ENCODE data around the gene IFIT3.

IFIT3 gene

GRCh38 chr10:89335226-89335625 lies 7.4 kb downstream of the IFIT3 start:
- Histone ChIP-seq H3K36me3 (ENCODE audit: insufficient read depth, low read length) (no peaks in the 10 kb centered on the region), H3K4me2 (ENCODE audit: low read depth, low read length, poor library complexity, severe bottlenecking) (no peak overlapping the region), H3K9ac (ENCODE audit: low read depth, low read length, poor library complexity, severe bottlenecking) (no peak overlapping the region), H3K4me3 (ENCODE audit: low read length, poor library complexity, severe bottlenecking) (no peak overlapping the region), H3K4me1 (ENCODE audit: insufficient read depth, low read length, poor library complexity, severe bottlenecking) (peaks cover 30% of the 10 kb centered on the region), H3K27me3 (ENCODE audit: insufficient read depth, low read length, poor library complexity, severe bottlenecking) (no peaks in the 10 kb centered on the region), H3K79me2 (ENCODE audit: insufficient read depth, low read length) (no peaks in the 10 kb centered on the region), H3K9me3 (ENCODE audit: insufficient read depth, low read depth, low read length) (no peaks in the 10 kb centered on the region), H4K20me1 (ENCODE audit: insufficient read depth, low read length, poor library complexity, severe bottlenecking) (no peaks in the 10 kb centered on the region), H3F3A (ENCODE audit: low read depth) (no peaks in the 10 kb centered on the region), H3K9me2 (replicated peaks; ENCODE audit: low read depth, low read length) (no peaks in the 10 kb centered on the region), H2AFZ (ENCODE audit: low read length) (no peak overlapping the region)
- TF ChIP-seq CTCF (conservative IDR thresholded peaks at IDR 0.05; ENCODE audit: low read length) (no peak), EZH2phosphoT487 (IDR thresholded peaks at IDR 0.05; ENCODE audit: borderline replicate concordance) (no peak)

GRCh38 chr10:89336241-89336640 lies 8.4 kb downstream of the IFIT3 start:
- no peak overlapping the region for H3K4me2 ChIP-seq (ENCODE audit: low read depth, low read length, poor library complexity, severe bottlenecking)
- H3K79me2 ChIP-seq (ENCODE audit: insufficient read depth, low read length): no peaks in the 10 kb centered on the region

GRCh38 chr10:89337484-89337883 lies 9.7 kb downstream of the IFIT3 start:
- Histone ChIP-seq H3K4me1 (ENCODE audit: insufficient read depth, low read length, poor library complexity, severe bottlenecking) (peaks cover 18% of the 10 kb centered on the region), H3K9me3 (ENCODE audit: insufficient read depth, low read depth, low read length) (no peaks in the 10 kb centered on the region), H2AFZ (ENCODE audit: low read length) (no peak overlapping the region), H3K4me3 (ENCODE audit: low read length, poor library complexity, severe bottlenecking) (no peak overlapping the region), H3K79me2 (ENCODE audit: insufficient read depth, low read length) (no peaks in the 10 kb centered on the region), H3K36me3 (ENCODE audit: insufficient read depth, low read length) (no peaks in the 10 kb centered on the region), H3K9me2 (replicated peaks; ENCODE audit: low read depth, low read length) (no peaks in the 10 kb centered on the region), H3F3A (ENCODE audit: low read depth) (no peaks in the 10 kb centered on the region), H3K27me3 (ENCODE audit: insufficient read depth, low read length, poor library complexity, severe bottlenecking) (no peaks in the 10 kb centered on the region), H4K20me1 (ENCODE audit: insufficient read depth, low read length, poor library complexity, severe bottlenecking) (no peaks in the 10 kb centered on the region), H3K4me2 (ENCODE audit: low read depth, low read length, poor library complexity, severe bottlenecking) (no peak overlapping the region), H3K9ac (ENCODE audit: low read depth, low read length, poor library complexity, severe bottlenecking) (no peak overlapping the region)
- TF ChIP-seq CTCF (conservative IDR thresholded peaks at IDR 0.05; ENCODE audit: low read length) (no peak), EZH2phosphoT487 (IDR thresholded peaks at IDR 0.05; ENCODE audit: borderline replicate concordance) (no peak)

More at GRCh38 chr10:89336241-89336640, 8.4 kb downstream of the IFIT3 start:
- Histone ChIP-seq H3K36me3 (ENCODE audit: insufficient read depth, low read length) (no peaks in the 10 kb centered on the region), H3F3A (ENCODE audit: low read depth) (no peaks in the 10 kb centered on the region), H3K9me2 (replicated peaks; ENCODE audit: low read depth, low read length) (no peaks in the 10 kb centered on the region), H4K20me1 (ENCODE audit: insufficient read depth, low read length, poor library complexity, severe bottlenecking) (no peaks in the 10 kb centered on the region), H3K4me1 (ENCODE audit: insufficient read depth, low read length, poor library complexity, severe bottlenecking) (peaks cover 25% of the 10 kb centered on the region), H3K9ac (ENCODE audit: low read depth, low read length, poor library complexity, severe bottlenecking) (no peak overlapping the region), H3K27me3 (ENCODE audit: insufficient read depth, low read length, poor library complexity, severe bottlenecking) (no peaks in the 10 kb centered on the region), H3K4me3 (ENCODE audit: low read length, poor library complexity, severe bottlenecking) (no peak overlapping the region), H2AFZ (ENCODE audit: low read length) (no peak overlapping the region), H3K9me3 (ENCODE audit: insufficient read depth, low read depth, low read length) (no peaks in the 10 kb centered on the region)
- TF ChIP-seq EZH2phosphoT487 (IDR thresholded peaks at IDR 0.05; ENCODE audit: borderline replicate concordance) (no peak), CTCF (conservative IDR thresholded peaks at IDR 0.05; ENCODE audit: low read length) (no peak)

Measured in Loucy (cell line).